22Rv1 (cell line): Measurements from ENCODE around the gene C3orf20.
"Not testable (repeated sequence)": the region's sequence is repeated elsewhere in the genome, so short reads cannot be mapped to it uniquely, and the experiment has no call there.

Source experiments
- H3K27ac ChIP-seq: fragments of 450-650 bp; 2 replicates; pipeline ENCODE4 v1.5.1; 2017
- ZFX ChIP-seq: fragments of 450-650 bp; IDR thresholded peaks from 2 replicates; pipeline ENCODE4 v1.6.1; 2017; ENCODE audit warnings: antibody characterized with exemption, borderline replicate concordance
- TF ChIP-seq, protein P1 (sequence below): fragments of 450-650 bp; IDR thresholded peaks from 2 replicates; pipeline ENCODE4 v1.5.1; 2017; ENCODE audit warnings: mild to moderate bottlenecking

Gene C3orf20

DNA sequence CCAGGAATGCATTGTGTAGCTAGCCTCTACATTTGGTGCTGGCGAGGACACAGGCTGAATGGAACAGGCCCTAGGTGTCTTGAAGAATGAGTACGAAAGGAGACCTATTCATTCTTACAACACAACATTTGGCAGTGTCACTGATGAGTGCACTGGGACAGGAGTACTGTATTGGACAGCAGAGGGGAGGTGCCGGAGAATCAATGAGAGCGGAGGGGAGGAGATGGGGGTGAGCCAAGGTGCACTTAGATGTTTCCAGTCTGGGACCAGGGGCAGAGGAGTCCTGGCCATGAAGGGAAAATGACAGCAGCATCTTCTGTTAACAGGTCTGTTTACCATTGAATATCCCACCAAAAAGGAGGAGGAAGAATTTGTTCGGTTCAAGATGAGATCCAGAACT lies 53.2 kb downstream of the C3orf20 start:
- TF ChIP-seq, protein P1, sequence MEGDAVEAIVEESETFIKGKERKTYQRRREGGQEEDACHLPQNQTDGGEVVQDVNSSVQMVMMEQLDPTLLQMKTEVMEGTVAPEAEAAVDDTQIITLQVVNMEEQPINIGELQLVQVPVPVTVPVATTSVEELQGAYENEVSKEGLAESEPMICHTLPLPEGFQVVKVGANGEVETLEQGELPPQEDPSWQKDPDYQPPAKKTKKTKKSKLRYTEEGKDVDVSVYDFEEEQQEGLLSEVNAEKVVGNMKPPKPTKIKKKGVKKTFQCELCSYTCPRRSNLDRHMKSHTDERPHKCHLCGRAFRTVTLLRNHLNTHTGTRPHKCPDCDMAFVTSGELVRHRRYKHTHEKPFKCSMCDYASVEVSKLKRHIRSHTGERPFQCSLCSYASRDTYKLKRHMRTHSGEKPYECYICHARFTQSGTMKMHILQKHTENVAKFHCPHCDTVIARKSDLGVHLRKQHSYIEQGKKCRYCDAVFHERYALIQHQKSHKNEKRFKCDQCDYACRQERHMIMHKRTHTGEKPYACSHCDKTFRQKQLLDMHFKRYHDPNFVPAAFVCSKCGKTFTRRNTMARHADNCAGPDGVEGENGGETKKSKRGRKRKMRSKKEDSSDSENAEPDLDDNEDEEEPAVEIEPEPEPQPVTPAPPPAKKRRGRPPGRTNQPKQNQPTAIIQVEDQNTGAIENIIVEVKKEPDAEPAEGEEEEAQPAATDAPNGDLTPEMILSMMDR = no peak
- no peak for TF ChIP-seq ZFX
- no peak overlapping the region for H3K27ac ChIP-seq

DNA sequence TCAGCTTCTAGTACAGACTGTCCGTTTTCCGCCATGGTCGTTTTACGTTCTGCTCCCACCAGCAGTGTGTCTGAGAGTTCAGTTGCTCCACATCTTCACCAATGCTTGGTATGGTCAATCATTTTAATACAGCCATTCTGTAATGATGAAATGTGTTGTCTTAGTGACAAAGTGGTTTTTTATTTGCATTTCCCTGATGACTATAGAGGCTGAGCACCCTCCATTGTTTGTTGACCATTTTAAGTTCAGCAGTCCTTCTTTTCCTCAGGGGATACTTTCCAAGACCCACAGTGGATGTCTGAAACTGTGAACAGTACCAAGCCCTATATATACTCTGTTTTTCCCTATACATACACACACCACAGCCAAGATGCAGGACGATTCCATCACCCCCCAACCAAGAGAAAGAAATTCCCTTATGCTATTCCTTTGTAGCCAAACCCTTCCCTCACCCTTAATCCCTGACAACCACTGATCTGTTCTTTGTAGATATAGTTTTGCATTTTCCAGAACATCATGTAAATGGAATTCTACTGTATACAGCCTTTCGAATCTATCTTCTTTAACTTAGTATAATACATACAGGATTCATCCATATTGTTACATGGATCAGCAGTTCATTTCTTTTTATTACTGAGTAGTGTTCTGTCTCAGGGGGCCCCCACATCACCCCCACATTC lies 55.9 kb downstream of the C3orf20 start:
- no peak overlapping the region for H3K27ac ChIP-seq

GRCh38 chr3:14740983-14741382 lies 66.0 kb downstream of the C3orf20 start:
- no peak overlapping the region for H3K27ac ChIP-seq
- TF ChIP-seq, protein P1 = no peak
- no peak for TF ChIP-seq ZFX

More for the DNA sequence above, 55.9 kb downstream of the C3orf20 start:
- TF ChIP-seq, protein P1 = no peak

DNA sequence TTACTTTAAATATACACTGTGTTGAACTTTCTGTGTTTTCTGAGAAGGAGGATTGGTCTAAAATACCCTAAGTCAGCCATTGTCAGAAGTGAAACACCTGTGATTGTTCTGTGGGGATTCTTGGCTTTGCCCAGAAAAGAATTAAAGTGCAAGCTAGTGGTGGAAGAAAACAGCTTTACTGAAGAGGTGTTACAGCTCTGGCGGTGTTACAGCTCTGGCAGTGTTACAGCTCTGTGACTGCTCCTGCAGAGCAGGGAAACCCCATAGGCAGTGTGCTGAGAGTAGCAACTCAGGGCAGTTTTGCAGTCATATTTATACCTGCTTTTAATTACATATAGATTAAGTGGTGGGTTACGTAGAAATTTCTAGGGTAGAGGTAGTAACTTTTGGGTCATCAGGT lies 66.6 kb downstream of the C3orf20 start:
- no peak overlapping the region for H3K27ac ChIP-seq
- TF ChIP-seq, protein P1 = no peak
- no peak for TF ChIP-seq ZFX

DNA sequence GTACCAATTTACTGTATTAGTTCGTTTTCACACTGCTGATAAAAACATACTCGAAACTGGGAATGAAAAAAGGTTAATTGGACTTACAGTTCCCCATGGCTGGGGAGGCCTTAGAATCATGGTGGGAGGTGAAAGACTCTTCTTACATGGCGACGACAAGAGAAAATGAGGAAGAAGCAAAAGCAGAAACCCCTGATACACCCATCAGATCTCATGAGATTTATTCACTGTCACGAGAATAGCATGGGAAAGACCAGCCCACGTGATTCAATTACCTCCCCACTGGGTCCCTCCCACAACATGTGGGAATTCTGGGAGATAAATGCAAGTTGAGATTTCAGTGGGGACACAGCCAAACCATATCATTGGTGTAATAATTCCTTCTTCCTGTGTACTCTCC lies 69.6 kb downstream of the C3orf20 start:
- TF ChIP-seq, protein P1 = no peak
- no peak for TF ChIP-seq ZFX
- no peak overlapping the region for H3K27ac ChIP-seq

- no peak for TF ChIP-seq ZFX
- TF ChIP-seq, protein P1 = no peak
- no peak overlapping the region for H3K27ac ChIP-seq
Measured at GRCh38 chr3:14750650-14751049, 75.7 kb downstream of the C3orf20 start.

DNA sequence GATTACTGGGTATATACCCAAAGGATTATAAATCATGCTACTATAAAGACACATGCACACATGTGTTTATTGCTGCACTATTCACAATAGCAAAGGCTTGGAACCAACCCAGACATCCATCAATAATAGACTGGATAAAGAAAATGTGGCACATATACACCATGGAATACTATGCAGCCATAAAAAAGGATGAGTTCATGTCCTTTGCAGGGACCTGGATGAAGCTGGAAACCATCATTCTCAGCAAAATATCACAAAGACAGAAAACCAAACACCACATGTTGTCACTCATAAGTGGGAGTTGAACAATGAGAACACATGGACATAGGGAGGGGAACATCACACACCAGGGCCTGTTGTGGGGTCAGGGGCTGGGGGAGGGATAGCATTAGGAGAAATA lies 78.0 kb downstream of the C3orf20 start:
- not testable (repeated sequence) for H3K27ac ChIP-seq

GRCh38 chr3:14757153-14757700 lies 82.3 kb downstream of the C3orf20 start:
- no peak overlapping the region for H3K27ac ChIP-seq
- TF ChIP-seq, protein P1 = no peak
- TF ChIP-seq ZFX = no peak
